GM18508 (cell line): ENCODE measurements around the gene BHMT2.

Experiments
- ATAC-seq: cut with Tn5 transposase; IDR thresholded peaks from one replicate; pipeline ENCODE4 v1.9.1; 2021; ENCODE audit warnings: moderate number of reproducible peaks; ENCODE audit not compliant: insufficient read depth, unreplicated experiment

Gene BHMT2

GRCh38 chr5:79111960-79112702 is 42.6 kb downstream of the BHMT2 start:
- no peak for ATAC-seq

DNA sequence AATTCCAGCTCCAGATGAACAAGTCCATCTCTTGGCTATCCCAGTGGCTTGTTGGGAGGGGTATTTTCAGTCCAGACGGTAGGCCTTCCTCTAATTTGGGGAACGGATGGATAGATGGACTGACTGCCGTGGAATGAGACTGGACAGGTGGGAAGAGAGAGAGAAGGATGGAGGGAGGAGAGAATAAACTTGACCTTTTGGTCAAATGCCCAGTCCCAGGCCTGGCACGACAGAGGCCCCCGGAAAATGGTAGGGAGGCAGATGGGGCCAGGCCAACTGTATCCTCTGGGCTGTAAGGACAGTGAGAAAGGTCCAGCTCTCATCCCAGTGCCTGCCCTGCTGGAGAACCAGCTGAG is 43.1 kb downstream of the BHMT2 start:
- no peak for ATAC-seq

DNA sequence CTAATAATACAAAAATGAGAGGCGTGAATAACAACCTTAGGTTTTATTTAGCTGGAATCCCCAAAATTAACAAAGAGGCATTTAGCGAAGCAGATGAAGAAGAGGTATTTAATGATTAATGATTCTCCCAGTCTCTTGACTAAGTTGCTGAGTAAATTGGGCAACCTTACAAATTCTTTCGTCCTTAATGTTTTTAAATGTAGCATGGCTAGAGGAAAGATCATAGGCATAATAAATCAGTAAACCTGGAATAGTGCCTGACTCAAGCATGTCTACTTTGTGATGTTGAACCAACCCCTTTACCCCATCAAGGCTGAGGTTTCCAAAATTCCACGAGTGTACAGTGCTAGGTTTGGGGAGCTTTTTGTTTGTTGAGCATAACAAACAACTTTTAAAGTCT is 49.9 kb downstream of the BHMT2 start:
- ATAC-seq, result no peak

- no peak for ATAC-seq
These were observed 50.7 kb downstream of the BHMT2 start for GRCh38 chr5:79120221-79120620.

DNA sequence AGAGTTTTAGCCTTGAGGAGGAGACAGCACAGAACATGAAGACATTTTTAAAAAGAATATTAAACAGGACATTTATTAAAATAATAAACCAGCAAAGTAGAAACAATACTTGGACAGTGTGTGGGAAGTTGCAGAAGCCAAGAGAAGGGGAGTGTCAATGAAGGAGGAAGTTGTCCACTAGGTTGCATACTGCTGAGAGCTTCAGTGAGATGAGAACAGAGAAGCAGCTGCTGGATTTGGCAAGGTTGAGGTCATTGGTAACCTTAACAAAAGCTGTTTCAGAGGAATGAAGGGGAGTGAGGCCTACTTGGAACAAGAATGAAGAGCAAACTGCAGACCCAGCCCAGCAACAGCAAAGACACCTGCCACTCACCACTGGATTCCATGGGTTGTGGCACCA is 53.4 kb downstream of the BHMT2 start:
- no peak for ATAC-seq

DNA sequence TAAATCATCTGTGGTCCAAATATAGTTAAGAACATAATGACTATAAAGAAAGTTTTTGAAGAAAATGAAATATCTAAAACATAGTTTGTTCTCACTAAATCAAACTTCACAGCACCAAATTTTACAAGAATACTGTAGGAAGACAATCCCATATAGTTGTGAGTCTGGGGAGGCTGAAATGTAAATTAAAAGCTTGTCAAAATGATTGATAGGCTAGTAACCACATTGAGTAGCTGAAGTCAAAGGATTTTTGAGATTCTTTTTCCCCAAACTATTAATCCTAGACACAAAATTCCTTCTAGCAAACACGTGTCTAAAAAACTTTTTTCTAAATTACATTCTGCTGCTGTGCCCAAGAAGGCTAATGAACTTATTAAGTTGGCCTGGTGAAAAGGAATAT is 55.0 kb downstream of the BHMT2 start:
- ATAC-seq, result no peak

- no peak for ATAC-seq
These were observed 61.2 kb downstream of the BHMT2 start for GRCh38 chr5:79130781-79131180.

GRCh38 chr5:79133121-79133656 is 63.6 kb downstream of the BHMT2 start:
- ATAC-seq, result no peak

DNA sequence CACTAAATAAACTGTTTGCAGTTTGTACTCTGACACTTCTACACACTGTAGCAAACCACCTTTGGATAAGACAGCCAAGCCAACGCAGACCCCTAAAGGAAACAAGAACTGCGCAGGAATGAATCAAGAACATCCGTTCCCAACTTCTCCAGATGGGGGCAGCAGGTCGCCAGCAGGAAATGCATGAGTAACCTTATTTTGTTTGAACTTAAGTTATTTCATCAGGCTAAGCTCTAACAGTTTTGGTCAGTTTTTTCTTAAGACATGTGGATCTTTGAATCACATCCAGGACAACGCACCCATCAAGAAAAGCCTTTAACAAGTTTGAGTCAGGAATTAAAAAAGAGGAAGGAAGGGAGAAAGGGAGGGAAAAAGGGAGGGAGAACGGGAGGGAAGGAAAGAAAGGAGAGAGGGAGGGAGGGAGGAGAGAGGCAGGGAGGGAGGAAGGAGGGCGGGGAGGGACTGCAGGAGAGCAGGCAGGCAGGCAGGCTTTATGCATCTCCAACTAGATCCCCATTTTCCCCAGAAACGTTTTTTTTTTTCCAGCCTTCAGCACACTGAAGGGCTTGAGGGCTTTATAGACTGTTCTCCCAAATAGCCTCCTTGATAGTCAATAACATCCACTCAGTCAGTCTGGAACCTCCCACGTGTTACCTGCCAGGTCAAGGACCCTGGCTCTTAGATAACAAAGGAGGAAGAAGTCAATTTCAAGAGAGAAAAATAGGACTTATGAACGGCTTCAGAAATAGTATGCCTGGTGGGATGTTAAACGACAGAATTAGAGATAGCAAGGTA is 64.3 kb downstream of the BHMT2 start:
- ATAC-seq, result no peak

DNA sequence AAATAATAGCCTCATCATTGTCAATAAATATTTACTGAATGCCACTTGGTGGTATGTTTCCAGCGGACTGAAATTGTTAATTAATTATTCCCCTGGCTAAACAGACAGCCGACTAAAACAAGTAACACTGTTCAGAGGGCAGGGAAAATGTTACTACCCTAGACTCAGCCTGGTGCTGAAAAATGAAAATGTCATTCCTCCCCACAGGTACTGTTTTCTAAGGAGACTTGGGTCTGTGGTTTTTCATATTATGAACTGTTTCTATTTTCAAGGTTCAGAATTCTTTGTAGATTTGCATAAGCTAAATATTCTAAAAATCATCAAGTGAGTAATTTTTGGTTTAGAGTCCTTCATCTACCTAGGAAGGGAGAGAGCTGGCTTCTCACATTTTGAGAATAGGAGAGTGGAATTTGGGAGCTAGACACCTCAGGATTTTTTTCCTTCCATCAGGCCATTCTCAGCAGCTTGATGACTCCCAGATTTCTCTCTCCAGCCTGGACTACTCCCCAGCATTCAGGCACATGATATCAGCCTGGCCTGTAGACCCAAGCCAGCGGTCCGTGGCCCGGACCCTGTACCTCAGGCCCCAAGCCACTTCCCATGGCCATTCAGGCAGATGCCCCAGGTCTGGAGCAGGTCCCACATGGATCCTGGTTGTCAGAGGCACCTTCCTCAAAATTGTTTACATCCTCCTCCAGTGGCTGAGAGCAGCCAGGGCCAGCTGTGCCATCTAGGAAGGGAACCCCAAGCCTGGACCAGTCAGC is 66.4 kb downstream of the BHMT2 start:
- ATAC-seq, result no peak

DNA sequence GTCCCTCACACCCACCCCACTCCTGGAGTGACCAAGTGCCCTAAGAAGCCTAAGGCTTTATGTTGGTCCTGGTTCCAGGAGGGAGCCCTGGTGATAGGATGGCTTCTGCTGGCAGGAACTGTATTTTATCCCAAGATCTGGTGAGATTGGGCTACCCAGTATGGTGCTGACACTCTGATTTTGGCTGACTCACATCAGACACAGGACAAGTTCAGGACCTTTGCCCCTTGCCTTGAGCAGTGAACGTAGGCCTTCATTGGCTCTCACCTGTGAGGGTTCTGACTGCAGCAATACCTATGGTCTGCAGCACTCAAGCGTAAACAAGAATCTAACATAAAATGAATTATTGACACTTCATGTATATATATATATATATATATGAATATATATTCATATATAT is 67.1 kb downstream of the BHMT2 start:
- ATAC-seq, result no peak
